ENCODE results near the gene NDUFB7. TPM values are rescaled to one million over a fixed set of nuclear protein-coding genes. Genes with fewer than 3 reads are reported as not detected.

Gene NDUFB7
- total RNA-seq, 2 donors from 2014 or later: 507 to 534 TPM

DNA sequence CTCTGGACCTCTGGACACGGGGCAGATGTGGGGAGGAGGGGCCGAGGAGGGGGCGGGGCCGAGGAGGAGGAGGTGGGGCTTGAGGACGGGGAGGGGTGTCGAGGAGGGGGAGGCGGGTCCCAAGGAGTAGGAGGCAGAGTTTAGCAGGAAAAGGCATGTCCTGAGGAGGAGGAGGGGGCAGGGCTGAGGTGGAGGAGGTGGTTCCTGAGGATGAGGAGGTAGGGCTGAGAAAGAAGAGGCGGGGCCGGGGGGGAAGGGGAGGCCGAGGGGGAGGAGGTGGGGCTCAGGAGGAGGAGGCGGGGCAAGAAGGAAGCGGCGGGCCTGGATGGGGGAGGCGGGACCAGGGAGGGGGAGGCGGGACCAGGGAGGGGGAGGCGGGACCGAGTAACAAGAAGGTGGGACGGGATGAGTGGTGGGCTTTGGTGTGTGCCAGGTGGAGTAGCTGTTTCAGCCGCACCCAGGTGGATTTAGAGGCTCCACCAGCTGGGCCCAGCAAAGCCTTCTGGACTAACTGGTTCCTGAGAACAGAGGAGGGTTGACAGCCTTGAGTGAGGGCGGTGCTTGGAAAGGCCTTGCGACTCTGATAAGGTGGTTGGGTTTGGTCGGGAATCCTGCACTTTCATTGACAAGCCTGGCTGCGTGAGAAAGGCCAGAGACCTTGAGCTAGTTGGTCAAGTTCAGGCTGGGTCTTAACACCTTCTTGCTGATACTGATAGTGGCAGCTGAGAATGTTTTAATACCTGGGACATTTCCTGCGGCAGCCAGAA lies 34.8 kb downstream of the NDUFB7 start:
- TF ChIP-seq POLR2AphosphoS5 (IDR thresholded peaks at IDR 0.05): peak; percentile 28
- TF ChIP-seq, protein P1, sequence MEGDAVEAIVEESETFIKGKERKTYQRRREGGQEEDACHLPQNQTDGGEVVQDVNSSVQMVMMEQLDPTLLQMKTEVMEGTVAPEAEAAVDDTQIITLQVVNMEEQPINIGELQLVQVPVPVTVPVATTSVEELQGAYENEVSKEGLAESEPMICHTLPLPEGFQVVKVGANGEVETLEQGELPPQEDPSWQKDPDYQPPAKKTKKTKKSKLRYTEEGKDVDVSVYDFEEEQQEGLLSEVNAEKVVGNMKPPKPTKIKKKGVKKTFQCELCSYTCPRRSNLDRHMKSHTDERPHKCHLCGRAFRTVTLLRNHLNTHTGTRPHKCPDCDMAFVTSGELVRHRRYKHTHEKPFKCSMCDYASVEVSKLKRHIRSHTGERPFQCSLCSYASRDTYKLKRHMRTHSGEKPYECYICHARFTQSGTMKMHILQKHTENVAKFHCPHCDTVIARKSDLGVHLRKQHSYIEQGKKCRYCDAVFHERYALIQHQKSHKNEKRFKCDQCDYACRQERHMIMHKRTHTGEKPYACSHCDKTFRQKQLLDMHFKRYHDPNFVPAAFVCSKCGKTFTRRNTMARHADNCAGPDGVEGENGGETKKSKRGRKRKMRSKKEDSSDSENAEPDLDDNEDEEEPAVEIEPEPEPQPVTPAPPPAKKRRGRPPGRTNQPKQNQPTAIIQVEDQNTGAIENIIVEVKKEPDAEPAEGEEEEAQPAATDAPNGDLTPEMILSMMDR (IDR thresholded peaks at IDR 0.05): no peak
- peak; percentile 38 for TF ChIP-seq POLR2A (IDR thresholded peaks at IDR 0.05)
- Histone ChIP-seq H3K4me1 (replicated peaks) (no peaks in the 10 kb centered on the region), H3K27ac (peak overlapping the region; percentile 69 to 70), H3K36me3 (no peaks in the 10 kb centered on the region), H3K4me3 (peak overlapping the region in 1 of 2 donors; percentile 16), H3K9me3 (no peaks in the 10 kb centered on the region), H3K27me3 (replicated peaks; ENCODE audit: insufficient read depth) (no peaks in the 10 kb centered on the region)
- intact Hi-C loops (cut with DNase I): no loop called here
- WGBS: 16% methylated on average over 24 of the region's 24 CpGs
- peak; percentile 80 for DNase-seq (ENCODE audit: low spot score)

DNA sequence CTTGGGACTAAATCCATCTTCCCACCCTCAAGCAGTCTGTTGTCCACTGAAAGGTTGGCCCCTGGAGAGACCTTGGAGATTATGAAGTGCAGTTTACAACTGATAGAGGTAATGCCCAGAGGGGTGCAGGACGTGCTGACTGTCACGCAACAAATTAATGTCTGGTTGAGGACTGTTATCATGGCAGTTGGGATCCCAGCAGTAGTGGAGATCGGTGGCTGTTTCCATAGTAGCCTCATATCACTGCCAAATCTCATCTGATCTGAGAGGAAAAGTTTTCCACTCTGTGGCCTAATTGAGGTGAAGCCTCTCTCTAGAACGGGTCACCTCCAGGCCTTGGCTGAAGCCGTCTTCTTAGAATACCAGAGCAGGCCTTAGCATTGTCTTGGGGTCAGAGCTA lies 38.4 kb downstream of the NDUFB7 start:
- no peak for DNase-seq (ENCODE audit: low spot score)

DNA sequence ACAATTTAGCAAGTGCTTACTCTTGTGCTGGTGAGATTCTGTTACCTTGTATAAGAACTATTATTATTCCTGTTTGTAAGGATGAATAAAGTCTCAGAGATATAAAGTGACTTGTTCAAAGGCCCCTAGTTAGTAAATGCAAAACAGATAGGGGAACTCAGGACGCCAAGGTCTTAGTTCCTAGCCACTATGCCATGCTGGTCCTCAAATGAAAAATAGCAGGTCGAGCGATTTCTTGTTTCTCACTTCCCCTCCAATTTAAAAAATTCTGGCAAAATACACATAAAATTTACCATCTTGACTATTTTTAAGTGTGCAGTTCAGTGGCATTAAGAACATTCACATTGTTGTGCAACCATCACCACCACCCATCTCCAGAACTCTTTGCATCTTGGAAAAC lies 41.4 kb downstream of the NDUFB7 start:
- Histone ChIP-seq H3K36me3 (no peaks in the 10 kb centered on the region), H3K9me3 (no peaks in the 10 kb centered on the region), H3K4me3 (peak overlapping the region; percentile 64 to 90), H3K4me1 (replicated peaks) (peaks cover 5% of the 10 kb centered on the region), H3K27ac (peak overlapping the region in 1 of 2 donors; percentile 98), H3K27me3 (replicated peaks; ENCODE audit: insufficient read depth) (no peaks in the 10 kb centered on the region)
- 59% methylated on average over 3 of the region's 3 CpGs for WGBS
- TF ChIP-seq POLR2AphosphoS5 (IDR thresholded peaks at IDR 0.05): no peak
- TF ChIP-seq, protein P1 (IDR thresholded peaks at IDR 0.05): no peak
- no peak for TF ChIP-seq POLR2A (IDR thresholded peaks at IDR 0.05)
- intact Hi-C loops (cut with DNase I): no loop called here
- DNase-seq (ENCODE audit: low spot score): no peak

More for the DNA sequence above, 38.4 kb downstream of the NDUFB7 start:
- no peak overlapping the region for H3K27ac ChIP-seq
- no peak overlapping the region for H3K4me3 ChIP-seq
- no peaks in the 10 kb centered on the region for H3K36me3 ChIP-seq
- no peak for TF ChIP-seq POLR2A (IDR thresholded peaks at IDR 0.05)
- H3K9me3 ChIP-seq: no peaks in the 10 kb centered on the region
- no peaks in the 10 kb centered on the region for H3K27me3 ChIP-seq (replicated peaks; ENCODE audit: insufficient read depth)
- WGBS: 80% methylated on average over 5 of the region's 5 CpGs
- H3K4me1 ChIP-seq (replicated peaks): peaks cover 5% of the 10 kb centered on the region
- intact Hi-C loops (cut with DNase I): no loop called here

DNA sequence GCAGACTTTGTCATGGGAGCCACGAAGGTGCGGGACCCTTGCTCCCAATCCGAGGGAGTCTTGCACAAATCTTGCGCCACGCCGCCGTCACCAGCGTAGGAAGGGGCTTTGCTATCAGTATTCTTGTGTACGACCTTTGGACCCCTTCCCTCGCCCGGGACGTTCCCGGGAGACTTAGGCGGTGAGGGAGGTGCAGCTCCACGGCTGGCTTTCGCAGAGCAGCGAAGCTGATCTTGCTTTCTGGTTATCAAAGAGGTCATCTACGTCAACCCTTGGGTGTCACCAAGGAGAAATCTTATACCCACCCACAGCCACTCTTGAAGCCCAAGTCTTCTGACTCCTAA lies 41.9 kb downstream of the NDUFB7 start:
- no peak for DNase-seq (ENCODE audit: low spot score)
- Histone ChIP-seq H3K4me3 (peak overlapping the region; percentile 64 to 90), H3K4me1 (replicated peaks) (peaks cover 5% of the 10 kb centered on the region), H3K36me3 (no peaks in the 10 kb centered on the region), H3K9me3 (no peaks in the 10 kb centered on the region), H3K27ac (peak overlapping the region; percentile 94 to 98), H3K27me3 (replicated peaks; ENCODE audit: insufficient read depth) (no peaks in the 10 kb centered on the region)
- intact Hi-C loops (cut with DNase I): no loop called here
- TF ChIP-seq POLR2A (IDR thresholded peaks at IDR 0.05) (no peak), POLR2AphosphoS5 (IDR thresholded peaks at IDR 0.05) (no peak)
- TF ChIP-seq, protein P1 (IDR thresholded peaks at IDR 0.05): no peak
- WGBS: under 1% methylated on average over 18 of the region's 18 CpGs

DNA sequence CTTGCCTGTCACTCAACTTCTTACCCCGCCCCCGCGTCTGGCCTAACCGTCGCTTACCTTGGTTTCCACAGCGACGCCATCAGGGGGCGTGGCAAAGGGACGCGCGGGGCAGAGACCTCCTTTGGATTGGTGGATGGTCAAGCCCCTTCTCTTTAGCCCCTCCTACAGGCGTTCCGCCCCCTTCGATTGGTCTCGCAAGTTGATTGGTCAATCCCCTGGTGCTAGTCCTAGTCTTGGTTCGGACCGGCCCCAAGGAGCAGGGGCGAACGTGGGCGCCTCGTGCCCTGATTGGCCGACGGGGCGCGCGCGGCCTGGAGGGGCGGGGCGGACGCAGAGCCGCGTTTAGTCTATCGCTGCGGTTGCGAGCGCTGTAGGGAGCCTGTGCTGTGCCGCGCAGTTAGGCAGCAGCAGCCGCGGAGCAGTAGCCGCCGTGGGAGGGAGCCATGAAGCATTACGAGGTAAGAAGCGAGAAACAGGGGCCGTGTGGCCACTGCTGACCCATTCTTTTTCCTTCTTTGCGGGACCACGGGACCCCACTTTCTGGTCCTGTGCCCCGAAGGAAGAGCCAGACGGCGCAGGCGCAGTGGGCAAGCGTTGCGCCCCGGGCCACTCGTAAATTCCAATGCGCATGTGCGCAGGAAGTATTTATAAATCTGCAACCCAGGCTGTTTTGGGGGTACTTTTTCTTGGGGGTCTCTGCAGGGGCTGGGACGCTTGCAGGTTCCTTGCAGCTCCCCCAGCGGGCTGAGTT lies 42.4 kb downstream of the NDUFB7 start, which contains the start of gene TECR:
Gene TECR, plus strand, starts transcription at position 341 of the 751 bp plus-strand sequence. Its CDS starts 103 bp downstream, at position 444.
- peaks cover 5% of the 10 kb centered on the region for H3K4me1 ChIP-seq (replicated peaks)
- peak within 1 kb of the TSS; percentile 94 to 98 for H3K27ac ChIP-seq
- H3K4me3 ChIP-seq: peak within 1 kb of the TSS; percentile 64 to 90
- no peaks in the 10 kb centered on the region for H3K27me3 ChIP-seq (replicated peaks; ENCODE audit: insufficient read depth)
- peak; percentile 100 for TF ChIP-seq POLR2A (IDR thresholded peaks at IDR 0.05)
- TF ChIP-seq, protein P1 (IDR thresholded peaks at IDR 0.05): peak in 2 of 4 experiments; percentile 12 to 23
- TF ChIP-seq POLR2AphosphoS5 (IDR thresholded peaks at IDR 0.05): peak; percentile 98
- intact Hi-C loops (cut with DNase I): no loop called here
- no peaks in the 10 kb centered on the region for H3K9me3 ChIP-seq
- H3K36me3 ChIP-seq: no peaks in the 10 kb centered on the region
- under 1% methylated on average over 52 of the region's 59 CpGs for WGBS
- DNase-seq (ENCODE audit: low spot score): peak; percentile 100
